COLO829 (cell line): ENCODE measurements around the gene CCDC38.
"Not testable (repeated sequence)": the region's sequence is repeated elsewhere in the genome, so short reads cannot be mapped to it uniquely, and the experiment has no call there.

Experiments
- DNase-seq: peaks from one replicate; pipeline ENCODE4 v3.0.0; 2012; ENCODE audit warnings: low spot score

Gene CCDC38

DNA sequence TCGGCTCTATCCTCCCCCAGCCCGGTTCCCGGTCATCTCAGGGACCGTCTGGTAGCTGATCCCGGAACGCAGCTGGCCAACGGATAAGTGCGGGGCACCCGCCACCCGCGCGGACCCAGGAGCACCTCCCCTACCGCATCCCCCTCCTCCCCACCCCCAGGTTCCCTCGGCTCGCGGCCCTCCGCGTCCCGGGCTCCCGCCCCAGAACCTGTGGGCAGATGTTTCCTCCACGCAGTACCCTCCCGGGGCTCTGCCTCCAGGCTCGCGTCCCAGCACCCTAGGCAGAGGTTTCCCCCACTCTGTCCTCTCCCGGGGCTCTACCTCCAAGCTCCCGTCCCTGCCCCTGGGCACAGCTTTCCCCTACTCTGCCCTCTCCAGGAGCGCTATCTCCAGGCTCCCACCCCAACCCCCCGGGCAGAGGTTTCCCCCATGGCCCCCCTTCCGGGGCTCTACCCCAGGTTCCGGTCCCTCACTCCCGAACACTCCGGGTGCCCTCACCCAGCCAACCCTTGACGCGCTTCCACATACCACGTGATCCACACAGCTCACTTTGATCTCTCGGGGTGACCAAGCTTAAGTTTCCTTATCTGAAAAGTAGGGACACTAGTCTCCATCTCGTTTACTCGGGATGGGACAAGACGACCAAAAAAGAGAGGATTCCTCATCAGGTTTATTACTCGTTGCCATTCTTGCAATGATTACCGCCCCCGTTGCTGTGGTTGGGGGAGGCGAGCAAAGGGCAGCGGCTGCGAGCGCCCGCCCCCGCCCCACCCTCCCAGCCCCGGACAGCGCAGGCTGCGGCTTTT lies at the start of gene CCDC38:
CCDC38 (minus strand) TSS at position 91 of the 806 bp plus-strand sequence. CDS start 6,105 bp downstream, outside the sequence.
- peak; percentile 84 for DNase-seq

- no peak for DNase-seq
Measured at GRCh38 chr12:95990136-95990535, 47.7 kb upstream of the CCDC38 start.

DNA sequence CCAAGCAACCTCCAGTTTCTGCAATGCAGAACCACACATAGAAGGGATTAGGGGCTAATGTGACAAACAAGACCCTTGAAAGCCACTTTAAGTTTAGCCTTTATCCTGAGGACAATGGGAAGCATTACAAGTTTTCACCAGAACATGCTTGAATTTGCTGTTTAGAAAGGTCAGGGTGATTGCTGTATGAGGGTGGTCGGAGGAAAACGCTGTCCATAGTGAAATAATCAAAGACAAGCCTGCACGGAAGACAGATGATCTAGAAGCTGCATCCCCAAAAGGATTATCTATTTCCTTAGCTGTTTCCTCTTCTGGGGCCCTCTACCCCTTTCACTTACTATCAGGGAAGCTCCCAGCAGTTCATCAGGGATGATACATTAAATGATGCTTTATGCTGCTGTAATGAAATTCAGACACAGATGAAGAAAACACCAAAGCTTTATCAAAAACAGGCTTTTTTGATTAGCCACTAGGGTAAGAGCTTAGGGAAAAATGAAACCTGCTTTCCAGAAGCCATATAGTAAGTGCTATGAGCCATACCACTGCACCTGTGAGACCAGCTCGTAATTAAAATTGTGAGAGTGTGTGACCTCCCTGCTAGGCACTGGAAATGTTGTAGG lies 47.2 kb upstream of the CCDC38 start:
- DNase-seq, result no peak

DNA sequence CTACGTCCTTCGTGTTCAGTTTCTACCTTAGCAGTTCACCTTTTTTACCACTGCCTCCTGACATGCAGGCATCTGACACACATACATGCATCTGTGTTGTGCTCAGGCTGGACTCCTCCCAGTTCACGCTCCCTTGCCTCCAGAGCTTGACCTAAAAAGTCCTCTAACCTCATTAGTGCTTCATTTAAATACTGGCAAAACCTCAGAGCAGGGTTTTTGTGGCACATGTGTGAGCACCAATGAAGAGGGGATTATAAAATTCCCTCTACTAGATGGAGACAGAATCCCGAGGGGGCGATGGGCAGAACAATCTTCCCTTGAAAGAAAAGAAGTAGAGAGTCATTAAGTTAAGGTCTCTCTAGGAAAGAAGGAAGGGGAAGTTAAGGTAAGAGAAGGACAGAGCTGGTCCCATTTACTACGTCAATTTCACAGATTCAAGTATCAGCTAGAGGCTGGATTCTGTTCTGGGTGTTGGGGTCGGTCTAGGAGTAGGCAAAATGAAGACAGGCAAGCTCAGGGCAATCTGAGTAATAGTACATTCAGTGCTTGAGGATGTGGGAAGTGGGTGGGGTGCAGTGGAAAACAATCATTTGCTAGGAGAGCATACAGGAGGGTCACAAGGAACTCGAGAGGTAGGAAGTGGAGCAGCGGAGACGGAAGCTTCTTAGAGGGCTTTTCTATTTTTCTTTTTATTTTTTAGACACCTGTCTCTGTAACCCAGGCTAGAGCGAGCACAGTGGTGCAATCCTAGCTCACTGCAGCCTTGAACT lies 46.3 kb upstream of the CCDC38 start:
- DNase-seq, result no peak

- no peak for DNase-seq
Measured at GRCh38 chr12:95986635-95987570, 44.5 kb upstream of the CCDC38 start.

GRCh38 chr12:95984682-95985081 lies 42.3 kb upstream of the CCDC38 start:
- no peak for DNase-seq

DNA sequence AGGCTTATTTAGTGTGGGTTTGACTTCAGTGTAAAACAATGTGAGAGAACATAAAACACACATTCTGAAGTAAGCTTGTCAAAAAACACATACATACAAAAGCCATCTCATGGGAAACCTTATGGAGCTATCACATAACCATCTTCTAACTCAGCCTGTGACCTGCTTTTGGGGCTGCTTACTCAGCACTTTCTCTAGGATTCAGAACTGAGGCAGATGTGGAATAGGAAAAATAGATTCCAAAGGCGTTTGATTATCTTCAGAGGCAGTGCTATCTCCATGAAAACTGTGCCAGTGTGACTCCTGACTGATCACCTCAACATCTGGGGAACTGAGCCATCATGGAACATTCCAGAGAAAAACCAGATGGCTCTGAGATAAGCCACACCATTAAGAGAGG lies 40.2 kb upstream of the CCDC38 start:
- DNase-seq, result no peak

GRCh38 chr12:95980437-95980836 lies 38.0 kb upstream of the CCDC38 start:
- no peak for DNase-seq

DNA sequence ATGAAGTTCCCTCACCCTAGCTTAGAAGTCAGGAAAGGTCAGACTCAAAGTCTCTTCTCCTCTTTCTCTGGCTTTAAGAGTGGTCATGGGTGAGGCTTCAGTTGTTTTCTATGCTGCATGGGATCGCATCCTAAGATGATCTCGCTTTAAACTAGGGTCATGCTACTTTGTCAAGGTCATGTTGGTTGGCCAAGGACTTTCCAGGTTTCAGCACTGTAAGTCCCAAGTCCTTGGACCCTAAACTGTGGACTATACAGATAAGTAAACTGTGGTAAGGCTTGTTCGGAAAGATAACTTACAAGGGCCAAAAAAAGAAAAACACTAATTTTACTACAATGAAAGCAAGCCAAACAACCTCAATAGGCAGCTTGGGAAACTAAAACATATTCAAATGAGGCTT lies 36.4 kb upstream of the CCDC38 start:
- DNase-seq, result no peak

DNA sequence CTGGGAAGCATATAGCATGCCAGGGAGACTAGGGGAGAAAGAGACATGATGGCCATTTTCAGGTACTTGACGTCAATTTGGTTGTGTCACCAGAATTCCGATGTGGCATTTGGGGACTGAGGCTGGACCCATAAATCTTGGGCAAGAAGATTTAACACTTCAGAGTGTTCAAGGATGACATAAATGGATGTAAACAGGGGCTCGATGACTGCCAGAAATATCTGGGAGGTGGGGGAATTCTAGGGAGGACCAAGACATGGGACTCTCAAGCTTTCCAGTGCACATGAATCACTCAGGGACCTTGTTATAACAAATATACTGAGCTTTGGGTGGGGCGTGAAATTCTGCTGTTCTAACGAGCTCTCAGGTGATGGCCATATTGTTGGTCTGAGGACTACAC lies 35.9 kb upstream of the CCDC38 start:
- DNase-seq, result no peak

DNA sequence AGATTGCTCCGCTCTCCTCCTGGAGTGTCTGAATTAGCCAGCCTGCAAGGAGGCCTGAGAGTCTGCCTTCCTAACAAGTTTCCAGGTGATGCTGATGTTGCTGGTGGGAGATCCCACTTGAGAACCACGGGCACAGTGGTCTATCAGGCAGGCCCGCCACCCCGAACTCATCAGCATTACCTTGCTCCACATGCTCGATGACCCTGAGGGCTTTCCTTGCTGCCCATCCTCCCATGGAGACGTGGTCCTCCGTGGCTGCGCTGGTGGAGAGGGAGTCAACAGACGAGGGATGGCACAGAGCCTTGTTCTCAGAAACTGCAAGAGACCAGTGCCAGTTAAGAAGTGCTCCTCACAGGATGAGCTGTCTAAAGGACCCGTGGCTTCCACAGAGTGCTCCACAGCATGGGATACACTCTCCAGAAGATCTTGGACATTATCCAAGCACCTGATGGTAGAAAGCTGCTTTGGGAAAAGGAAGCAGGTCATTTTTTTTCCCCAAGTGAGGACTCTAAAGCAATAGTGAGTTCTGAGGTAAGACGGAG lies 35.4 kb upstream of the CCDC38 start:
- DNase-seq, result no peak

DNA sequence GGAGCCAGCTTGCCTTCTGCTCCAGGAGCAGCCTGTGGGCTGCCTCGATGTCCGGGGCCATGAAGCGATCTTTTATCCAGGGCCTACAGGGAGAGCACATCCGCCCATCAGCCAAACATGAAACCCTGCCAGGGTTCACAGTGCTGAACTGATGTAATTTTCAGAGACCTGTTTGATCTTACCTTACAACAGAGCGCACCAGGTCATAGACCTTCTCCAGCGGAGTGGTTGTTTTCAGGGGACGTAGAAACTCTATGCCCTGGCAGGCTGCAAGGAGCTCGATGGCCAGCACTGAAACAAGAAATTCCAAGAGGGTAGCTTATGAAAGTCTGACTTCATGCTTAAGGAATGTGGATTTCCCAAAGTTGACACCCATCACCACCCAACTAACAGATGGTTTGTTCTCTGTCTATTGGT lies 34.0 kb upstream of the CCDC38 start:
- DNase-seq, result no peak

- no peak for DNase-seq
Measured at GRCh38 chr12:95975491-95975890, 33.1 kb upstream of the CCDC38 start.

DNA sequence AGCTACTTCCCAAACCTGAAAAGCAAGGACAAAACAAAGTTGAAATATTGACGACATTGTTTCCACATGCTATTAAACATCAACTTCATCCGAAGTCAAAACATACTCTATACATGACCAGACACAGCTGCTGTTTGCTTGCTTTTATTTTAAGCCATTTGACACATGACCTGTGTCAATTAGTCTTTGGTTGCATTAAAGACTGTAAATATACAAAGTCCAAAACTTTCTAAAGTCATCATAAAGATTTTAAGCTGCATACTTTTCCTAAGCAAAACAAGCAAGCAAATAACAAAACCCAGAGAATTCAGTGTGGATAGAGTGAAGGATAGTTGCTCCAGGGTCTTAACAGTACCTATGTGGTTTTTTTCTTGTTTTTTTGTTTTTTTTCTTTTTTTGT lies 31.9 kb upstream of the CCDC38 start:
- DNase-seq, result no peak

GRCh38 chr12:95972832-95973456 lies 30.5 kb upstream of the CCDC38 start:
- no peak for DNase-seq

DNA sequence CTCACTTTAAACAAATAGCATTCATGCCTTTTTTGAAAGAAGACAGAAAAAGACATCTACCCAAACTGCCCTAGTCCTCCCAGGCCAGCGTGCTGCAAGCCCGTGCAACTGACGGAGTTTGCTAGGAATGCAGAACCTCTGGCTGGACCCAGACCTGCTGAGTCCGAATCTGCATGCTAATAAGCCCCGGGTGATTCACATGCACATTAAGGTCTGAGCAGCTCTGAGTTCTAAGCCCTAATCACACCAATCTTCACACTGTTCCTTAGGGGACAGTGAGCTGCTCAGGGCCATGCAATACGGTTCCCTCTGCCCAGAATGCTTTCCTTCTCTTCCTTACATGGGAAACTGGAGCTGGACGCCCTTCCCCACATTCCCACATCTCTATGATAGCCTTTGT lies 28.5 kb upstream of the CCDC38 start:
- no peak for DNase-seq

- not testable (repeated sequence) for DNase-seq
Measured at GRCh38 chr12:95969116-95969515, 26.7 kb upstream of the CCDC38 start.

DNA sequence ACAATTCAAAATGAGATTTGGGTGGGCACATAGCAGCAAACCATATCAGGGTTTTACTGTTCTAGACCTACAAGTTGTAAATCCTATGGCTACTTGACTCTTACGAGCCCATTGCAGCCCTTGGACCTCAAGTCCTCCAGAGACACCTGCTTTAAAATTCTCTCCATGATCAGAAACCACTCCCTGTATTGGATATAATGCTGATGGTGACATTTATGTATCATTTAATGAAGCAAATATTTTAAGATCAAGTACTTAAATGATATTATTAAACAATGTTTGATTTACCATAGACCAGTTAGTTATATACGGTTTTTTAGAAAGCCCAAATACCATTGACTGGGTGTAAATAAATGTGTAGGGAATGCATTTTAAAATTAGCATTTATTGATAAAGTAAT lies 24.9 kb upstream of the CCDC38 start:
- no peak for DNase-seq

DNA sequence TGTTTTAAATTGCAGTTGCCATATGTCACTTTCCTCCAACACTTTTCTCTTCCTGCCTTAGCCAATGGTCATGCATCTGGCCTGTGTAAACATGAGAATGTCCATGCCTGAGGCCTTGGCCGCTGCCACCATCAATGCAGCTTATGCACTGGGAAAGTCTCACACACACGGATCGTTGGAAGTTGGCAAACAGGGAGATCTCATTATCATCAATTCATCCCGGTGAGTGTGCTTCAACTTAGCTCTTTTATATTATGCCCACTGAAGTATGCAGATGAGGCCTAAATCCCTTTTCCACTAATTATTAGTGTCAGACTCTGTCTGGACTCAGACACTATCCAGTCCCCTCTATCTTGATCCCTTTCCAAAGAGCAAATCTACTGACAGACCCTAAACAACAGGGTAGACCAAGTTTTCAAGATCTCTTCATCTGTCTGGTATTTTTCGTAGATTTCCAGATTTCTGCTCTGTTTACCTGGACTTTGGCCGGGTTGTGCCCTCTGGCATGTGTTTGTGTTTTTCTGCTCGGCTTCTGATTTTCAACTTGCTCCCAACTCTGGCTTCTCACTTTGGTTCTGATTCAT lies 24.0 kb upstream of the CCDC38 start:
- DNase-seq, result no peak

DNA sequence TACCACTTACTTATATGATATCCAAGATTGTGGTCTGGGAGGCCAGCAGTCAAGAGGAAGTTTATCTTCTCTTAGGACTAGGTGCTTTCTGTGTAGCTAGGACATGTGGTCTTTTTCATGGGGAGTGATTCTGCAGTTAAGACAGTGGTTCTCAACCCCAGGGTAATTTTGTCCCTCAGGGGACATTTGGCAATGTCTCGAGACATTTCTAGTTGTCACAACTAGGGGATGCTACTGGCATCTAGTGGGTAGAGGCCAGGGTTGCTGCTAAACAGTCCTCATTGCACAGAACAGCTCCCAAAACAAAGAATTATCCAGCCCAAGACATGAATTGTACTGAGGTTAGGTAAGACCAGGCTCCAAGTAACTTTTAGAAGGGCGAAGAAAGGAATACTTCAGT lies 20.7 kb upstream of the CCDC38 start:
- no peak for DNase-seq

DNA sequence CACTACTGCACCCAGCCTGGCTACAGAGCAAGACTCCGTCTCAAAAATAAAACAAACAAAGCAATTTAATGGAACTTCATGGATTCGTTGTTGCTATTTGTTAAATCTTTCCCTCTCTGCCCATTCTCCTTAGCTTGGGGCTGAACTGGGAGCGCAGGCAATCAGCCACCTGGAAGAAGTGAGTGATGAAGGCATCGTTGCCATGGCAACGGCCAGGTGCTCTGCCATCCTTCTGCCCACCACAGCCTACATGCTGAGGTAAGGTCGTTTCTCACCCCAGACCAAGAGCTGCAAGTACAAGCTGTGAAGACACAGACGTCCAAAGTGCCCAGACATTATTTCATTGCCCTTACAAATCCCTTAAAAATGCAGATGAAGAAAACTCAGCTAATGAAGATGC lies 19.8 kb upstream of the CCDC38 start:
- DNase-seq, result no peak
